Left lung (tissue), 10 donors: ENCODE data around the gene PRKCZ. TPM values are rescaled to one million over a fixed set of nuclear protein-coding genes. Genes with fewer than 3 reads are reported as not detected.

Experiments
- ATAC-seq: fragments of 200-7000 bp; cut with Tn5 transposase; one replicate; pipeline ENCODE4 v1.9.1; 2020; ENCODE audit warnings: moderate library complexity
- DNase-seq, 4 donors: peaks; one replicate each; pipeline ENCODE4 v3.0.0-alpha.2; 2013 to 2020
- H3K27ac ChIP-seq, 2 donors: fragments of 200-600 bp; sonication (generic) in 1 of 2; one replicate each; pipeline versions ENCODE4 v1.5.0 to v1.8.0; 2020 to 2021
- H3K27me3 ChIP-seq, 2 donors: fragments of 200-600 bp; sonication (generic) in 1 of 2; one replicate each; pipeline versions ENCODE4 v1.5.0 to v1.8.0; 2020 to 2021
- H3K36me3 ChIP-seq, 2 donors: fragments of 200-600 bp; sonication (generic) in 1 of 2; one replicate each; pipeline versions ENCODE4 v1.5.0 to v1.8.0; 2020 to 2021
- H3K4me1 ChIP-seq, 2 donors: fragments of 200-600 bp; one replicate each; pipeline ENCODE4 v1.8.0; 2021
- H3K4me3 ChIP-seq, 2 donors: fragments of 200-600 bp; sonication (generic) in 1 of 2; one replicate each; pipeline versions ENCODE4 v1.5.0 to v1.8.0; 2020 to 2021; ENCODE audit warnings: mild to moderate bottlenecking in 1 of 2
- H3K9me3 ChIP-seq, 2 donors: fragments of 200-600 bp; sonication (generic) in 1 of 2; one replicate each; pipeline versions ENCODE4 v1.5.0 to v1.8.0; 2020 to 2021
- intact Hi-C, 2 donors: fragments of 100-400 bp; cut with DNase I; formaldehyde crosslinking; loops; one replicate each; pipeline versions ENCODE4 v1.11.2 to v1.14.2; 2022
- polyA plus RNA-seq, 6 donors: library from polyadenylated mRNA; unstranded; fragments of 120-200 nt; gene quantifications; one replicate each; pipeline ENCODE4 v1.2.1, GENCODE V29; 2013; ENCODE audit not compliant: insufficient read length in 6 of 6
- total RNA-seq, 2 donors: library from RNA; stranded (reverse); fragmentation: NEBNext Ultra II Directional; extraction: Animal tissue kit (Norgen Biotek cat#: 25700); gene quantifications; one replicate each; pipeline ENCODE4 v1.2.1, GENCODE V29; 2021
- TF ChIP-seq, protein P1 (sequence below), 2 donors: fragments of 200-600 bp; sonication (generic) in 1 of 2; IDR thresholded peaks; one replicate each; pipeline versions ENCODE4 v1.5.0 to v1.8.0; 2021; ENCODE audit warnings: antibody characterized with exemption in 2 of 2
- donor health status: DM: no; HTN: yes; CAD: no.
- donor health status: DM: no; HTN: no; CAD: no.

Gene PRKCZ
- total and polyA plus RNA-seq, 8 donors, result 37.5 to 129 (median 48.0) TPM

- Histone ChIP-seq H3K4me3 (no peak overlapping the region), H3K4me1 (peaks cover 3 to 28% of the 10 kb centered on the region in 2 donors), H3K9me3 (peaks cover 0 to 9% of the 10 kb centered on the region in 2 donors), H3K27ac (no peak overlapping the region), H3K27me3 (no peaks in the 10 kb centered on the region), H3K36me3 (no peaks in the 10 kb centered on the region)
- TF ChIP-seq, protein P1, sequence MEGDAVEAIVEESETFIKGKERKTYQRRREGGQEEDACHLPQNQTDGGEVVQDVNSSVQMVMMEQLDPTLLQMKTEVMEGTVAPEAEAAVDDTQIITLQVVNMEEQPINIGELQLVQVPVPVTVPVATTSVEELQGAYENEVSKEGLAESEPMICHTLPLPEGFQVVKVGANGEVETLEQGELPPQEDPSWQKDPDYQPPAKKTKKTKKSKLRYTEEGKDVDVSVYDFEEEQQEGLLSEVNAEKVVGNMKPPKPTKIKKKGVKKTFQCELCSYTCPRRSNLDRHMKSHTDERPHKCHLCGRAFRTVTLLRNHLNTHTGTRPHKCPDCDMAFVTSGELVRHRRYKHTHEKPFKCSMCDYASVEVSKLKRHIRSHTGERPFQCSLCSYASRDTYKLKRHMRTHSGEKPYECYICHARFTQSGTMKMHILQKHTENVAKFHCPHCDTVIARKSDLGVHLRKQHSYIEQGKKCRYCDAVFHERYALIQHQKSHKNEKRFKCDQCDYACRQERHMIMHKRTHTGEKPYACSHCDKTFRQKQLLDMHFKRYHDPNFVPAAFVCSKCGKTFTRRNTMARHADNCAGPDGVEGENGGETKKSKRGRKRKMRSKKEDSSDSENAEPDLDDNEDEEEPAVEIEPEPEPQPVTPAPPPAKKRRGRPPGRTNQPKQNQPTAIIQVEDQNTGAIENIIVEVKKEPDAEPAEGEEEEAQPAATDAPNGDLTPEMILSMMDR (IDR thresholded peaks at IDR 0.05), result no peak
- ATAC-seq (no peak), DNase-seq (peak in 1 of 4 donors; percentile 7)
- intact Hi-C loops, result no loop called here
Measured at GRCh38 chr1:2101946-2102345, 51.7 kb downstream of the PRKCZ start.

DNA sequence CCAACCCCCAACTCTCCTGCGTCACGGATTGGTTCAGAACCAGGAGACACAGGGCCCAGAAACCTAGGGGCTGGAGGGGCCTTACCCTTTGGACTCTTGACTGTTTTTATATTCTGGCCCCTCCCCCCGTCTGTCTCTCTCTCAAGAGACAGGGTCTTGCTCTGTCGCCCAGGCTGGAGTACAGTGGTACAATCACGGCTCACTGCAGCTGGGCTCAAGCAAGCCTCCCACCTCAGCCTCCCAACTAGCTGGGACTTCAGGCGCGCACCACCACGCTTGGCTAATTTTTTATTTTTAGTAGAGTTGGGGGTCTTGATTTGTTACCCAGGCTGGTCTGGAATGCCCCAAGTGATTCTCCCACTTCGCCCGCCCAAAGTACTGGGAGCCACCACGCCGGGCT is 52.5 kb downstream of the PRKCZ start:
- intact Hi-C loops, result no loop called here
- no peak overlapping the region for H3K4me3 ChIP-seq
- ATAC-seq, result no peak

GRCh38 chr1:2103266-2103900 is 53.2 kb downstream of the PRKCZ start:
- intact Hi-C loops, result no loop called here
- Histone ChIP-seq H3K36me3 (no peaks in the 10 kb centered on the region), H3K27me3 (no peaks in the 10 kb centered on the region), H3K4me3 (no peak overlapping the region), H3K27ac (no peak overlapping the region), H3K4me1 (peaks cover 3 to 30% of the 10 kb centered on the region in 2 donors), H3K9me3 (no peaks in the 10 kb centered on the region)
- DNase-seq (peak in 1 of 4 donors; percentile 49), ATAC-seq (no peak)
- TF ChIP-seq, protein P1 (IDR thresholded peaks at IDR 0.05), result no peak

More for the DNA sequence above, 52.5 kb downstream of the PRKCZ start:
- H3K36me3 ChIP-seq, result no peaks in the 10 kb centered on the region
- H3K27me3 ChIP-seq, result no peaks in the 10 kb centered on the region
- peaks cover 3 to 28% of the 10 kb centered on the region in 2 donors for H3K4me1 ChIP-seq
- peak in 1 of 4 donors; percentile 12 for DNase-seq
- no peak overlapping the region for H3K27ac ChIP-seq
- H3K9me3 ChIP-seq, result peaks cover 0 to 1% of the 10 kb centered on the region in 2 donors
- TF ChIP-seq, protein P1 (IDR thresholded peaks at IDR 0.05), result no peak

GRCh38 chr1:2103901-2104590 is 53.8 kb downstream of the PRKCZ start:
- Histone ChIP-seq H3K4me1 (peaks cover 3 to 33% of the 10 kb centered on the region in 2 donors), H3K4me3 (no peak overlapping the region), H3K36me3 (no peaks in the 10 kb centered on the region), H3K27me3 (no peaks in the 10 kb centered on the region), H3K27ac (peak overlapping the region; percentile 46 to 80), H3K9me3 (no peaks in the 10 kb centered on the region)
- TF ChIP-seq, protein P1 (IDR thresholded peaks at IDR 0.05), result no peak
- DNase-seq, result peak in 1 of 4 donors; percentile 49
- intact Hi-C loops, result no loop called here
- ATAC-seq, result no peak
